ENCODE results near the gene ALDH18A1.
A peak's percentile ranks its signal among the peaks of the same experiment; 100 is the strongest.
"Not testable (repeated sequence)": the region's sequence is repeated elsewhere in the genome, so short reads cannot be mapped to it uniquely, and the experiment has no call there.

Gene ALDH18A1

DNA sequence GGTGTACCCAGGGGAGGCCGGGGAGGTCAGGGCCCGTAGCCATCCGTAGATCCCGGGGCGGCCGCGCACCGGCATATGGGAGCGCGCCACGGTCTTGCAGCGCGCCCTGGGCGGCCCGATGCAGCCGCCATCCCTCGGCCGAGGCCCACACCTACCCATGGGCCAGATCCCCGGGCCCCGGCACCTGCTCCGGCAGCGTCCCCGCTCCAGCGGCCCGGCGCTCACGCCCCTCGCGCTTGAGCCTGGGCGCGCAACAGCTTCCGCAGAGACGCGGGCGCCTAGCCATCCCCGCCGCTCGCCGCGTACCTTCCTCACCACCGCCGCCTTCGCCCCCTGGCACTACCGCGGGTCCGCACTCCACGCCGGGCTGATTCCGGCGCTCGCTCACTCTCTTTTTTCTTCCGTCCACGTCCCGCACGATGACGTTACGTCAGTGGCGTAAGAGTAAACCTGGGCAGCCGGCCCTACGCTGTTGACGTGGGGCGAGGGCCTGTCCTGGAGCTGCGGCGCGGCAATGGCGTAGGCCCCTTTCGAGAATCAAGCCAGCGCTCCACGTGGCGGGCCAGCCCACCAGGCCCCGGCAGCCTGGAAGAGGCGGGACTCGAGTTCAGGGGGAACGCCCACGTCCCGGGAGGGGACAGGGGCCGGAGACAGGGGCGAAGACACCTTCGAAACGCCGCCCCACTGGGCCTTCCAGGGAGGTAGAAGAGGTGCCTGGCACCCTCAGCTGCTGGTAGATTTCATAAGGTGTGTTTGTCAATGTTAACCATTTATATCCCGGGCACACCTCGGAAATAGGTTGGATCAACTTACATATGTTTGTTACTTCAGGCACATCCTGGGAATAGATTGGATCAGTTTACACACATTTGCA lies at the start of gene ALDH18A1:
Gene ALDH18A1, minus strand, starts transcription at position 421 of the 874 bp plus-strand sequence. CDS start 3,334 bp downstream, outside the sequence.
- DNase-seq (ENCODE audit: low read depth) = peak; percentile 86

DNA sequence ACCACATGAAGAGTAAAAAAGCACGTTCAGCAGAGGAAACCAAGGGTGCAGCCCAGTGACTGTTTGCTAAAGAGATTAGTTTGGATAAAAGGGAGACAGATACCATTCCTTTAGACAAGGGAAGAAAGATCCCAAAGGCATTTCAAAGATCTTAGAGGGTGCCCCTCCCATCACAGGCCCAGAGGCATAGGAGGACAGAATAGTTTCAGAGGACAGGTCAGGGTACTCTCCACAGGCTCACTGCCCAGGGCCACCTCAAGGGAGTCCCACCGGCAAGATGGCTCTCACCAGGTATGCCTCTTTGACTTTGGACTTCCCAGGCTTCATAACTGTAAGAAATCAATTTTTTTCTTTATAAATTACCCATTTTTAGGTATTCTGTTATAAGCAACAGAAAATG lies 41.9 kb upstream of the ALDH18A1 start:
- no peak for DNase-seq (ENCODE audit: low read depth)

GRCh38 chr10:95697429-95697828 lies 40.9 kb upstream of the ALDH18A1 start:
- no peak for DNase-seq (ENCODE audit: low read depth)

GRCh38 chr10:95694665-95695064 lies 38.2 kb upstream of the ALDH18A1 start:
- DNase-seq (ENCODE audit: low read depth) = no peak

- peak; percentile 91 for DNase-seq (ENCODE audit: low read depth)
Observed at GRCh38 chr10:95693668-95694534, 37.4 kb upstream of the ALDH18A1 start, which contains the start of gene TCTN3. Gene TCTN3 (minus strand): TSS chr10:95693927. CDS start chr10:95693899, 28 bp downstream.

- no peak for DNase-seq (ENCODE audit: low read depth)
Observed at GRCh38 chr10:95693071-95693667, 36.7 kb upstream of the ALDH18A1 start.

GRCh38 chr10:95691281-95691680 lies 34.8 kb upstream of the ALDH18A1 start:
- DNase-seq (ENCODE audit: low read depth) = no peak

DNA sequence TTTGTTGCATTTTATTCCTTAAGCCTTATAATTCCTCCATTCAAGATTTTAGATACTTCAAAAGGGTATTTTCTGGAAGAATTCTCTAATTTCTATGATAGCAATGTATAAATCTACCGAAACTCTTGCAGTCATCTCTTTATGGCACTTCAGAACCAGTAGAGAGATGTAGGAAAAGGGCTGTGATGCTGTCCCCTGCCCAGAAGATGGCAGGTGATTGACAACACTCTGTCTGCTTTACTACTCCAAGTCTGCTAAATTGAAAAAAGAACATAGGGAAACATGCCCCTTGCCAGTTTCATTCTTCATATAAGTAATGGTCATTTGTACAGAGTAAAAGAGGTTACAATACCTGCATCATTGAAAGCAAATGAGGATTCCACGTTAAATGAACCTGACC lies 32.1 kb upstream of the ALDH18A1 start:
- DNase-seq (ENCODE audit: low read depth) = no peak

DNA sequence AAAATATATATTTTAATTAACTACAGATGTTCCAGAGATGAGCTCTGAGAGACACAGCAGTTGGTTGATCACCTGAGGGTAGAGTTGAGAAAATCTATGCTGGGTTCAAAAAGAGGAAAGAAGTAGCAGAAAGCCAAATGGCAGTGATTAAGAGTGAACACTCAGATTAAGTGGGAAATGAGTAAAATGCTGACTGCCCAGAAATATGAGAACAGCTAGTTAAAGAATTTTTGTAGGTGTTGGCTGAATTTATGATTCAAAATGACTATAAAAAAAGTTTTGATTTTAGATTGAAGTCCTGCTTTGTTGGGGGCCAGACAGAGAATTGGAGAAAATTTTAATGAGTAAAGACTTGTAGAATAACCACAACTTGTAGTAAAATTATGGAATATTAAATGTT lies 27.5 kb upstream of the ALDH18A1 start:
- no peak for DNase-seq (ENCODE audit: low read depth)

DNA sequence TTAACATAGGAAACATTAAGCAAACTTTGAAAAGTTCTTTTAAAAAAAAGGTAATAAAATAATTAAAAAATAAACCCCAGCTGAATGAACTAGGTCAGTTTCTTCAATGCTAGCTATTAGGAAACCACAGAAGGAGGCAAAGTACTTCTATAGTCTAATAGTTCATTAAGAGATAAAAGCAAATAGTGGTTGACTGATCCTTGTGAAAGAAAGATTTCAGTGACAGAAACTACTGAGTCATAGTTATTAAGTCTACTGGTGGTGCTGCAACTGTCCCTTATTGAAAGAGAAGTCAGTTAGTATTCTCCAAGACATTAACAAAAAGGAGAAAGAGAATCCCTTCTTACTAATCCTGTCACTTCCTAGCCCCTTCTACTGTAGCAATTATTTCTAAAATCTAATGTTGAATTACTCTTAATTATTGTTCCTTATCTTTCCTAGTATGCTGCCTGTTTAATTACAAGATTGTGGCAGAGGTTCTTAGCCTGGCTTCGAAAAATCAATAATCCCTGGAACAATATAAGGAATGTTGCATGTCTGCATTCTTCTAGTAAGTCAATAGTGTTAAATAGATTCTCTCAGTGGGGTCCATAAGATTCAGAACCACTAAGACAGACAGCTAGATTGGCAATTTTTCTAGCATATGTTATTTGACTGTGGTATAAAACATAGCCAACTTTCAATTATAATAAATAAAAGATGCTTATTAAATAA lies 19.0 kb upstream of the ALDH18A1 start:
- no peak for DNase-seq (ENCODE audit: low read depth)

DNA sequence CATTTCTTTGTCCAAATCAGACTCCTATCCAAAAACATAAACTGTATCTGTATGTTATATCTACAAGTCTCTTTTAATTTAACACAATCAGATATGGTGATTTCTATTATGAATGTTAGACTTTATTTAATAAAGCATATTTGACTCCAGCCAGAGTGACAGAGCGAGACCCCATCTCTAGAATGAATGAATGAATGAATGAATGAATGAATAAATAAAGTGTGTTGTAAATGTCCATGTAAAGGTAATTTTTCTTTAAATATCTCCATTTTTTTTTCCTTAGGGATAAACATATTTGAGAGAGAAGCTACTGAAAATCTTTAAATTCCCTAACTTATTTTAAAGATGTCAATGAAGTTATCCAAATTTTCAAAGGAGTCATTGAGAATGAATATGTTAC lies 18.1 kb upstream of the ALDH18A1 start:
- no peak for DNase-seq (ENCODE audit: low read depth)

GRCh38 chr10:95672641-95673040 lies 16.1 kb upstream of the ALDH18A1 start:
- not testable (repeated sequence) for DNase-seq (ENCODE audit: low read depth)

- DNase-seq (ENCODE audit: low read depth) = no peak
Observed at GRCh38 chr10:95664543-95664942, 8.0 kb upstream of the ALDH18A1 start.

DNA sequence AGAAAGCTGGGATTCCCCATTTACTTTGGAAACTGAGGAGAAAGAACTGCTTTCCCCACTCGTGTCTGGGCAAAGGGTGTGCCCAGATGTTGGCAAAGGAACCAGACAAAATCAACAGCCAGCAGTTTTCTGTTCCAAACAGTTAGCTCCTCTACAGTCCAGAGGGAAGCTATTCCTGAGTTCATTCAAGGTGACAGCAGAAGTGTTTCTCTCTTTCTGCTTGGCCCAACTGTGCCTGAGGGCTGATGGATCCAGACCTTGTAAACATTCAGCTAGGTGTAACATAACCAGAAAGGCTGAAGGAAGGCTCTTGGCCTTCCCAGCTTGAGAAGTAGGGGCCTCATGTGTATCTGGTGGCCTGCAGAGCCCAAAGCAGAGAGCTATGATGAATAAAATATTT lies 7.0 kb upstream of the ALDH18A1 start:
- no peak for DNase-seq (ENCODE audit: low read depth)

DNA sequence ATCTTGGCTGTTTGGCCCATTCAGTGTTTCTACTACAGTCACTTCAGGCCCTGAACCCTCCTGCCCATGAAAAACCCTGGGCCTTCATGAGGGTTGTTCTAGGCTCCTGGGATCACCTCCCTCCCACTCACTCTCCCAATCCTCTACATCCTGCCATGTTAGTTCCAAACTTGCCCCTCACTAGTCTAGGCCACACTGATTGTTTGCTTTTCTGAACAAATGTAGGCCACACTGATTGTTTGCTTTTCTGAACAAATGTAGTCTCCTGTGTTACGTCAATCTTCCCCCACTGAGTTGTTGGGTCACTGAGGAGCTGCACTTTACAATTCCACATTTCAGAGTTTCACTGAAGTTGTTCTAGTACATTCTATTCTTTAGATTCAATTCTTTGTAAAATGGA lies 5.3 kb upstream of the ALDH18A1 start:
- DNase-seq (ENCODE audit: low read depth) = no peak

DNA sequence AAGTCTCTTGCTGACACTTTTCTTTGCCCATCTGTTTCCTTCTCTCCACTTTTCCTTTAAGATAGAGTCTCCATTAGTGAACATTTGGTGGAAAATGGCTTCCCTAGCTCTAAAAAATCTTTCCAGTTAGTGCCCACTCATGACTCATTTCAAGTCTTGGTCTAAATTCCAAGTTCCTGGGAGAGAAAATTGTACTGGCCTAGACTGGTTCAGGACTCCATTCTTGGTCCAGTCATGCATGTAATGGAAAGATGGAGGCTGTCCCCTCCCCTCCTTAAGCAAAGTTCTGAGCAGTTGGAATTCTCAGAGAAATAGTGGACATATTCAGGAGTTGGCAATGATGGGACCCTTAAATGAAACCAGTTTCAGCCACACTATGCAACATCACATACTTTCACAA lies 3.8 kb upstream of the ALDH18A1 start:
- DNase-seq (ENCODE audit: low read depth) = no peak

DNA sequence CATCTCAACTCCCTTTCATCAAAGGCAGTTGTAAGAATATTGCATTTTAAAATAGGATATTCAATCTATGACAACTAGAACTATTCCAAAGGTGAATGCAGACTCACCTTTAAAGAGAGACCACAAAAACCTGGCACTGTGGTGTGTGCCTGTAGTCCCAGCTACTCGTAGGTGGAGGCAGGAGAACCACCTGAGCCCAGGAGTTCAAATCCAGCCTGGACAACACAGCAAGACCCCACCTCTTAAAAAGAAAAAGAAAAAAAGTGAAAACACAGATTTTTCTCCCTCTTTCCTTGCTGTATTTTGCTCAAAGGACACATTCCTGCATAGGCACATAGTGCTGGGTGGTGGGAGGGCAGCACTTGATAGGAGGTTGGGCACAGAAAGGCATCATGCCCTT lies 739 bp upstream of the ALDH18A1 start:
- DNase-seq (ENCODE audit: low read depth) = no peak

- DNase-seq (ENCODE audit: low read depth) = no peak
Observed at GRCh38 chr10:95655571-95656290, 780 bp downstream of the ALDH18A1 start.

DNA sequence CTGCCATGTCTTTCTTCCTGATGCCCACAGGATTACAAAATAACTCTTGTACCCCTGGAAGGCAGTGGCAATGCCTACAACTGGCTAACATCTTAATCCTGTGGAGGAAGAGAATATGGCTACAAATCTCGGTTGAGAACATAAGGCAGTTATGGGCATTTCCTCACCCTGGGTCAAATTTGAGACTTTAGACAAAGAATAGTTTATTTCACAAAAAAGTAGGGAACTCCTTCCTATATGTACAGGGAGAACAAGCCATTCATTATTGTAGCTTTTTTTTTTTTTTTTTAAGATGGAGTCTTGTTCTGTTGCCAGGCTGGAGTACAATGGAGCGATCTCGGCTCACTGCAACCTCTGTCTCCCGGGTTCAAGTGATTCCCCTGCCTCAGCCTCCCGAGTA lies 2.6 kb downstream of the ALDH18A1 start:
- no peak for DNase-seq (ENCODE audit: low read depth)

DNA sequence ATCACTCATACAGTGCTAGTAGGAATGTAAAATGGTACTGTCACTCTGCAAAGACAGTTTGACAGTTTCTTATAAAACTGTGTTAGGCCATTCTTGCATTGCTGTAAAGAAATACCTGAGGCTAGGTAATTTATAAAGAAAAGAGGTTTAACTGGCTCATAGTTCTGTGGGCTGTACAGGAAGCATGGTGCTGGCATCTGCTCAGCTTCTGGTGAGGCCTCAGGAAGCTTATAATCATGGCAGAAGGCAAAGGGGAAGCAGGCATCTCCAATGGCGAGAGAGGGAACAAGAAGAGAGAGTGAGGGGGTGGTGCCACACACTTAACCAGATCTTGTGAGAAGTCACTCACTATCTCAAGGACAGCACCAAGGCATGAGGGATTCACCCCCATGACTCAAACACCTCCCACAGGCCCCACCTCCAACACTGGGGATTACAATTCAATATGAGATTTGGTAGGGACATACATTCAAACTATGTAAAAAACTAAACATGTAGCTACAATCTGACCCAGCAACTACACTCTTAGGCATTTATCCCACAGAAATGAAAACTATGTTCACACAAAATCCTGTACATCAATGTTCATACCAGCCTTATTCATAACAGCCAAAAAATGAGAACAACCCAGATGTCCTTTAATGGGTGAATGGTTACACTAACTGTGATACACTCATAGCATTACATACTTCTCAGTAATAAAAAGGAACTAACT lies 5.0 kb downstream of the ALDH18A1 start:
- DNase-seq (ENCODE audit: low read depth) = no peak

DNA sequence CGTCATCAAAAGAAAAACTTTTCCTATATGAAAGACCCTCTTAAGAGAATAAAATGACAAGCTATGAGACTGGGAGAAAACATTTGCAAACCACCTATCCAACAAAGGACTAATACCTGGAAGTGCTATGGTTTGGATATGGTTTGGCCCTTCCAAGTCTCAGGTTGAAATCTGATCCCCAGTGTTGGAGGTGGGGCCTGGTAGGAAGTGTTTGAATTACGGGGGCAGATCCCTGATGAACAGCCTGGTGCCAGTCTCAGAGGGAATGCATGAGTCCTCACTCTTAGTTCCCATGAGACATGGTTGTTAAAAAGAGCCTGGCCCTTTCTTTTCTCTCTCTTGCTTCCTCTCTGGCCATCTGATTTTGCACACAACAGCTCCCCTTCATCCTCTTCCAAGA lies 6.3 kb downstream of the ALDH18A1 start:
- DNase-seq (ENCODE audit: low read depth) = no peak
